SK-N-SH treated with all-trans-retinoic acid at 6 μM for 48 hours (cell line): ENCODE results near the gene NONO.

ENCODE experiments used
- ARNTL ChIP-seq: fragments of 450-650 bp; formaldehyde crosslinking; IDR thresholded peaks from 2 replicates; pipeline ENCODE4 v1.5.0; 2020; ENCODE audit warnings: low read depth, mild to moderate bottlenecking, moderate library complexity, borderline replicate concordance
- BACH2 ChIP-seq: fragments of 250-450 bp; sonication (Bioruptor Pico); IDR thresholded peaks from 2 replicates; pipeline ENCODE4 v1.9.0; 2021; ENCODE audit warnings: mild to moderate bottlenecking, borderline replicate concordance
- PATZ1 ChIP-seq: fragments of 250-450 bp; sonication (Bioruptor Pico); IDR thresholded peaks from 2 replicates; pipeline ENCODE4 v1.8.0; 2020; ENCODE audit warnings: mild to moderate bottlenecking, moderate library complexity, borderline replicate concordance
- POU6F1 ChIP-seq: fragments of 250-450 bp; sonication (Bioruptor Pico); IDR thresholded peaks from 2 replicates; pipeline ENCODE4 v1.8.0; 2021; ENCODE audit warnings: low read depth, mild to moderate bottlenecking, moderate library complexity, borderline replicate concordance
- RARB ChIP-seq: fragments of 250-450 bp; sonication (Bioruptor Pico); IDR thresholded peaks from 2 replicates; pipeline ENCODE4 v1.8.0; 2021; ENCODE audit warnings: mild to moderate bottlenecking, moderate library complexity
- TOX ChIP-seq: fragments of 250-450 bp; sonication (Bioruptor Pico); IDR thresholded peaks from 2 replicates; pipeline ENCODE4 v1.8.0; 2021; ENCODE audit warnings: mild to moderate bottlenecking, moderate library complexity, borderline replicate concordance
- TSHZ2 ChIP-seq: fragments of 250-450 bp; sonication (Bioruptor Pico); IDR thresholded peaks from 2 replicates; pipeline ENCODE4 v1.5.0; 2020; ENCODE audit warnings: mild to moderate bottlenecking, moderate library complexity
- ZFP30 ChIP-seq: fragments of 450-650 bp; formaldehyde crosslinking; IDR thresholded peaks from 2 replicates; pipeline ENCODE4 v1.5.0; 2022; ENCODE audit warnings: mild to moderate bottlenecking, moderate library complexity
- ZNF565 ChIP-seq: fragments of 450-650 bp; formaldehyde crosslinking; conservative IDR thresholded peaks from 2 replicates; pipeline ENCODE4 v1.5.0; 2020; ENCODE audit warnings: low read depth, mild to moderate bottlenecking, moderate library complexity
- ZNF70 ChIP-seq: fragments of 450-650 bp; formaldehyde crosslinking; IDR thresholded peaks from 2 replicates; pipeline ENCODE4 v1.5.0; 2020; ENCODE audit warnings: mild to moderate bottlenecking, moderate library complexity

GRCh38 chrX:71321731-71322130 is 38.3 kb downstream of the NONO start:
- TF ChIP-seq PATZ1 (CRISPR knock-in tag) (no peak), ARNTL (CRISPR knock-in tag) (no peak), ZFP30 (CRISPR knock-in tag) (no peak), ZNF565 (CRISPR knock-in tag) (no peak), BACH2 (CRISPR knock-in tag) (no peak), POU6F1 (CRISPR knock-in tag) (no peak), TSHZ2 (no peak), ZNF70 (CRISPR knock-in tag) (no peak), TOX (no peak), RARB (CRISPR knock-in tag) (no peak)
